GM21515 (cell line): ENCODE measurements around the gene MAFF.

Source experiments
- ATAC-seq: cut with Tn5 transposase; IDR thresholded peaks from one replicate; pipeline ENCODE4 v1.9.1; 2021; ENCODE audit not compliant: unreplicated experiment

MAFF gene

GRCh38 chr22:38246046-38246658, 44.4 kb downstream of the MAFF start:
- no peak for ATAC-seq

- ATAC-seq, result no peak
Measured at GRCh38 chr22:38246692-38247091, 44.9 kb downstream of the MAFF start.

GRCh38 chr22:38247713-38248112, 45.9 kb downstream of the MAFF start:
- ATAC-seq, result no peak

GRCh38 chr22:38248280-38248679, 46.5 kb downstream of the MAFF start:
- ATAC-seq, result no peak

GRCh38 chr22:38249301-38249700, 47.5 kb downstream of the MAFF start:
- no peak for ATAC-seq

GRCh38 chr22:38249803-38250642, 48.2 kb downstream of the MAFF start:
- no peak for ATAC-seq

- ATAC-seq, result no peak
Measured at GRCh38 chr22:38250643-38251340, 49.0 kb downstream of the MAFF start.

GRCh38 chr22:38251341-38251692, 49.5 kb downstream of the MAFF start:
- ATAC-seq, result no peak

- no peak for ATAC-seq
Measured at GRCh38 chr22:38255697-38256096, 53.9 kb downstream of the MAFF start.

- ATAC-seq, result no peak
Measured at GRCh38 chr22:38257181-38257580, 55.4 kb downstream of the MAFF start.

GRCh38 chr22:38257650-38258250, 56.0 kb downstream of the MAFF start:
- no peak for ATAC-seq

GRCh38 chr22:38258895-38259294, 57.1 kb downstream of the MAFF start:
- ATAC-seq, result no peak

- ATAC-seq, result no peak
Measured at GRCh38 chr22:38259370-38259769, 57.6 kb downstream of the MAFF start.

- no peak for ATAC-seq
Measured at GRCh38 chr22:38260761-38261681, 59.2 kb downstream of the MAFF start.

- no peak for ATAC-seq
Measured at GRCh38 chr22:38262051-38262795, 60.4 kb downstream of the MAFF start.

GRCh38 chr22:38264322-38264843, 62.6 kb downstream of the MAFF start:
- no peak for ATAC-seq
